HuH-7.5 (cell line): ENCODE measurements around the gene AFAP1L1.
"Not testable (repeated sequence)": the region's sequence is repeated elsewhere in the genome, so short reads cannot be mapped to it uniquely, and the experiment has no call there.

ENCODE experiments used
- DNase-seq: peaks from one replicate; pipeline ENCODE4 v3.0.0; 2011; ENCODE audit warnings: low spot score

Gene AFAP1L1

GRCh38 chr5:149261246-149261645 is 10.4 kb upstream of the AFAP1L1 start:
- no peak for DNase-seq

- no peak for DNase-seq
Measured at GRCh38 chr5:149262315-149262714, 9.3 kb upstream of the AFAP1L1 start.

GRCh38 chr5:149264439-149265067 is 7.1 kb upstream of the AFAP1L1 start:
- DNase-seq = peak; percentile 60

GRCh38 chr5:149265068-149265465 is 6.6 kb upstream of the AFAP1L1 start:
- no peak for DNase-seq

- DNase-seq = no peak
Measured at GRCh38 chr5:149265597-149265996, 6.1 kb upstream of the AFAP1L1 start.

- DNase-seq = no peak
Measured at GRCh38 chr5:149267241-149267973, 4.3 kb upstream of the AFAP1L1 start.

GRCh38 chr5:149268928-149269557 is 2.6 kb upstream of the AFAP1L1 start:
- peak; percentile 56 for DNase-seq

GRCh38 chr5:149271195-149271715 is 404 bp upstream of the AFAP1L1 start:
- DNase-seq = peak; percentile 26

GRCh38 chr5:149272781-149273180 is 1.1 kb downstream of the AFAP1L1 start:
- DNase-seq = not testable (repeated sequence)

GRCh38 chr5:149273237-149273636 is 1.6 kb downstream of the AFAP1L1 start:
- no peak for DNase-seq

GRCh38 chr5:149273950-149274349 is 2.3 kb downstream of the AFAP1L1 start:
- DNase-seq = no peak

- DNase-seq = no peak
Measured at GRCh38 chr5:149274939-149275338, 3.3 kb downstream of the AFAP1L1 start.

GRCh38 chr5:149277801-149278200 is 6.1 kb downstream of the AFAP1L1 start:
- DNase-seq = no peak

- DNase-seq = no peak
Measured at GRCh38 chr5:149278451-149279210, 7.0 kb downstream of the AFAP1L1 start.

GRCh38 chr5:149279661-149280060 is 8.0 kb downstream of the AFAP1L1 start:
- DNase-seq = no peak

- DNase-seq = no peak
Measured at GRCh38 chr5:149280124-149280523, 8.5 kb downstream of the AFAP1L1 start.

- DNase-seq = no peak
Measured at GRCh38 chr5:149280802-149281201, 9.1 kb downstream of the AFAP1L1 start.

- DNase-seq = no peak
Measured at GRCh38 chr5:149282027-149282965, 10.6 kb downstream of the AFAP1L1 start.

GRCh38 chr5:149282966-149283332 is 11.3 kb downstream of the AFAP1L1 start:
- no peak for DNase-seq

- no peak for DNase-seq
Measured at GRCh38 chr5:149283626-149284480, 12.2 kb downstream of the AFAP1L1 start.
